HL-60 (cell line): ENCODE measurements around the gene RINL.

Experiments used
- DNase-seq, 2 experiments: peaks; one replicate each; pipeline ENCODE4 v3.0.0-alpha.2; 2010 to 2020; ENCODE audit warnings: low read depth in 1 of 2, low spot score in 1 of 2
- H3K27ac ChIP-seq: fragments of 250-450 bp; sonication (Bioruptor Pico); replicated peaks from 2 replicates; pipeline ENCODE4 v1.5.1; 2020; ENCODE audit warnings: mild to moderate bottlenecking, moderate library complexity
- H3K27me3 ChIP-seq: fragments of 250-450 bp; sonication (Bioruptor Pico); 2 replicates; pipeline ENCODE4 v1.5.1; 2021; ENCODE audit warnings: mild to moderate bottlenecking, moderate library complexity; ENCODE audit not compliant: insufficient read depth, poor library complexity, severe bottlenecking
- H3K4me3 ChIP-seq: replicated peaks from 2 replicates; pipeline ENCODE4 v1.5.1; 2011; ENCODE audit warnings: mild to moderate bottlenecking, control low read depth, low read length; ENCODE audit not compliant: insufficient read depth
- GABPA ChIP-seq: IDR thresholded peaks from 2 replicates; pipeline ENCODE4 v1.6.1; 2012; ENCODE audit warnings: low read depth
- POLR2AphosphoS5 ChIP-seq: IDR thresholded peaks from 2 replicates; pipeline ENCODE4 v1.6.1; 2012; ENCODE audit warnings: low read depth
- SPI1 ChIP-seq: IDR thresholded peaks from 2 replicates; pipeline ENCODE4 v1.6.1; 2012; ENCODE audit warnings: low read depth, mild to moderate bottlenecking, borderline replicate concordance
- TF ChIP-seq, protein P1 (sequence below): IDR thresholded peaks from one replicate; pipeline ENCODE4 v1.5.1; 2011; ENCODE audit warnings: low read length, control low read depth, inconsistent platforms; ENCODE audit not compliant: insufficient read depth
- TF ChIP-seq, protein P2 (sequence below): IDR thresholded peaks from 2 replicates; pipeline ENCODE4 v1.6.1; 2012; ENCODE audit warnings: low read depth; ENCODE audit not compliant: insufficient replicate concordance

The RINL gene

DNA sequence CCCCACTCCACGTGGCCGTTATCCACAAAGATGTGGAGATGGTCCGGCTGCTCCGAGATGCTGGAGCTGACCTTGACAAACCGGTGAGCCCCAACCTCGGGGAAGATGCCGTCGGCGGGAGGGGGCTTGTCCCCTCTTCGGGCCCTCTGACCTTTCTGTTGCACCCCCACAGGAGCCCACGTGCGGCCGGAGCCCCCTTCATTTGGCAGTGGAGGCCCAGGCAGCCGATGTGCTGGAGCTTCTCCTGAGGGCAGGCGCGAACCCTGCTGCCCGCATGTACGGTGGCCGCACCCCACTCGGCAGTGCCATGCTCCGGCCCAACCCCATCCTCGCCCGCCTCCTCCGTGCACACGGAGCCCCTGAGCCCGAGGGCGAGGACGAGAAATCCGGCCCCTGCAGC lies 29.2 kb upstream of the RINL start:
- Histone ChIP-seq H3K27me3 (no peaks in the 10 kb centered on the region), H3K27ac (no peak overlapping the region), H3K4me3 (no peak overlapping the region)
- DNase-seq: no peak
- TF ChIP-seq GABPA: no peak
- TF ChIP-seq, protein P1, sequence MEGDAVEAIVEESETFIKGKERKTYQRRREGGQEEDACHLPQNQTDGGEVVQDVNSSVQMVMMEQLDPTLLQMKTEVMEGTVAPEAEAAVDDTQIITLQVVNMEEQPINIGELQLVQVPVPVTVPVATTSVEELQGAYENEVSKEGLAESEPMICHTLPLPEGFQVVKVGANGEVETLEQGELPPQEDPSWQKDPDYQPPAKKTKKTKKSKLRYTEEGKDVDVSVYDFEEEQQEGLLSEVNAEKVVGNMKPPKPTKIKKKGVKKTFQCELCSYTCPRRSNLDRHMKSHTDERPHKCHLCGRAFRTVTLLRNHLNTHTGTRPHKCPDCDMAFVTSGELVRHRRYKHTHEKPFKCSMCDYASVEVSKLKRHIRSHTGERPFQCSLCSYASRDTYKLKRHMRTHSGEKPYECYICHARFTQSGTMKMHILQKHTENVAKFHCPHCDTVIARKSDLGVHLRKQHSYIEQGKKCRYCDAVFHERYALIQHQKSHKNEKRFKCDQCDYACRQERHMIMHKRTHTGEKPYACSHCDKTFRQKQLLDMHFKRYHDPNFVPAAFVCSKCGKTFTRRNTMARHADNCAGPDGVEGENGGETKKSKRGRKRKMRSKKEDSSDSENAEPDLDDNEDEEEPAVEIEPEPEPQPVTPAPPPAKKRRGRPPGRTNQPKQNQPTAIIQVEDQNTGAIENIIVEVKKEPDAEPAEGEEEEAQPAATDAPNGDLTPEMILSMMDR: no peak
- TF ChIP-seq, protein P2, sequence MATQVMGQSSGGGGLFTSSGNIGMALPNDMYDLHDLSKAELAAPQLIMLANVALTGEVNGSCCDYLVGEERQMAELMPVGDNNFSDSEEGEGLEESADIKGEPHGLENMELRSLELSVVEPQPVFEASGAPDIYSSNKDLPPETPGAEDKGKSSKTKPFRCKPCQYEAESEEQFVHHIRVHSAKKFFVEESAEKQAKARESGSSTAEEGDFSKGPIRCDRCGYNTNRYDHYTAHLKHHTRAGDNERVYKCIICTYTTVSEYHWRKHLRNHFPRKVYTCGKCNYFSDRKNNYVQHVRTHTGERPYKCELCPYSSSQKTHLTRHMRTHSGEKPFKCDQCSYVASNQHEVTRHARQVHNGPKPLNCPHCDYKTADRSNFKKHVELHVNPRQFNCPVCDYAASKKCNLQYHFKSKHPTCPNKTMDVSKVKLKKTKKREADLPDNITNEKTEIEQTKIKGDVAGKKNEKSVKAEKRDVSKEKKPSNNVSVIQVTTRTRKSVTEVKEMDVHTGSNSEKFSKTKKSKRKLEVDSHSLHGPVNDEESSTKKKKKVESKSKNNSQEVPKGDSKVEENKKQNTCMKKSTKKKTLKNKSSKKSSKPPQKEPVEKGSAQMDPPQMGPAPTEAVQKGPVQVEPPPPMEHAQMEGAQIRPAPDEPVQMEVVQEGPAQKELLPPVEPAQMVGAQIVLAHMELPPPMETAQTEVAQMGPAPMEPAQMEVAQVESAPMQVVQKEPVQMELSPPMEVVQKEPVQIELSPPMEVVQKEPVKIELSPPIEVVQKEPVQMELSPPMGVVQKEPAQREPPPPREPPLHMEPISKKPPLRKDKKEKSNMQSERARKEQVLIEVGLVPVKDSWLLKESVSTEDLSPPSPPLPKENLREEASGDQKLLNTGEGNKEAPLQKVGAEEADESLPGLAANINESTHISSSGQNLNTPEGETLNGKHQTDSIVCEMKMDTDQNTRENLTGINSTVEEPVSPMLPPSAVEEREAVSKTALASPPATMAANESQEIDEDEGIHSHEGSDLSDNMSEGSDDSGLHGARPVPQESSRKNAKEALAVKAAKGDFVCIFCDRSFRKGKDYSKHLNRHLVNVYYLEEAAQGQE: no peak
- TF ChIP-seq SPI1: no peak
- no peak for TF ChIP-seq POLR2AphosphoS5

DNA sequence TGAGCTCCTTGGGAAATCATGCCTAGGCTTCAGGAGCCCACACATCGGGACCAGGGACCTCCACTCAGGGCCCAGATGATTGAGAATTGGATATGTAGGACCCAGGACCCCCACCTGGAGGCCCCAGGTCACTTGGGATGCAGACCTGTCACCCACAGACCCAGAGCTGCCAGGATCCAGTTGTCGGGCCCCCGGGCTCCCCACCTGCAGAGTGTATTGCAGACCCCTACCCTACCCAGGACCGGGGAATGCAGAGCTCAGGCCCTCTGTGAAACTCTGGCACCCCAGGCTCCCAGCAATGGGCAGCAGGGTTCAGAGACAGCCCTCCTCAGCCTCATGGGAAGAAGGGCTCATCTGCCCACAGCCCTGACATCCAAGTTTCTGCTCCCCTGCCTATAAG lies 27.5 kb upstream of the RINL start:
- no peak for DNase-seq
- no peaks in the 10 kb centered on the region for H3K27me3 ChIP-seq
- H3K27ac ChIP-seq: no peak overlapping the region
- H3K4me3 ChIP-seq: no peak overlapping the region
- TF ChIP-seq GABPA (no peak), SPI1 (no peak)
- TF ChIP-seq, protein P1: no peak
- TF ChIP-seq, protein P2: no peak

DNA sequence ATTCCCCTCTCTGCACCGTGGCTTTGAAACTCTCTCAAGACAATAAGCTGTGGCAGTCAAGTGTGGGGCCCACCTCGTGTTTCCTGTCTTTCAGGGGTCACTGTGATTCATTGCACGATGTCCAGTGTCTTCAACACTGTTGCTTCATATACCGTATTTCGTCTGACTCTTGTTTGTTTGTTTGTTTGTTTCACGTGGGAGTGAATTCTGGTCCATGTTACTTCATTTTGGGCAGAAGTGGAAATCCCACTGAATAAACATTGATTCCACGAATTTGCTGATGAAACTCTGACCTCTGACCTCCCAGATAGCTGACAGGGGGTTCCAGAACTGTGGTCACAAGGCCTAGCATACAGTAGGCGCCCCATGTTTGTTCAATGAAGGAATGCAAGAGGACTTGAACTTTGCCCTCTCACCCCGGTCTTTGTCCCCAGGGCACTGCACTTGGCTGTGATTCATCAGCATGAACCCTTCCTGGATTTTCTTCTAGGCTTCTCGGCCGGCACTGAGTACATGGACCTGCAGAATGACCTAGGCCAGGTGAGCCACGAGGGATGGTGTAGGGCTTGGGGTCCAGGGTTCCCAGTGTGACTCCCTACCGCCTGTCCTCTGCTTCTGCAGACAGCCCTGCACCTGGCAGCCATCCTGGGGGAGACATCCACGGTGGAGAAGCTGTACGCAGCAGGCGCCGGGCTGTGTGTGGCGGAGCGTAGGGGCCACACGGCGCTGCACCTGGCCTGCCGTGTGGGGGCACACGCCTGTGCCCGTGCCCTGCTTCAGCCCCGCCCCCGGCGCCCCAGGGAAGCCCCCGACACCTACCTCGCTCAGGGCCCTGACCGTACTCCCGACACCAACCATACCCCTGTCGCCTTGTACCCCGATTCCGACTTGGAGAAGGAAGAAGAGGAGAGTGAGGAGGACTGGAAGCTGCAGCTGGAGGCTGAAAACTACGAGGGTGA lies 26.8 kb upstream of the RINL start:
- no peak for DNase-seq
- TF ChIP-seq, protein P1: no peak
- TF ChIP-seq SPI1: no peak
- TF ChIP-seq, protein P2: no peak
- no peak for TF ChIP-seq GABPA
- no peak for TF ChIP-seq POLR2AphosphoS5
- Histone ChIP-seq H3K27ac (no peak overlapping the region), H3K4me3 (no peak overlapping the region), H3K27me3 (no peaks in the 10 kb centered on the region)
